KMS-11 (cell line): ENCODE results near the gene OR52M1.

Experiments
- H2AFZ ChIP-seq: fragments of 200-600 bp; sonication (generic); 2 replicates; pipeline ENCODE4 v1.6.1; 2016; ENCODE audit warnings: antibody characterized with exemption, mixed run types, low read depth
- H3K27ac ChIP-seq: fragments of 200-600 bp; sonication (generic); 2 replicates; pipeline ENCODE4 v1.6.1; 2016; ENCODE audit warnings: mild to moderate bottlenecking, mixed run types
- H3K27me3 ChIP-seq: fragments of 200-600 bp; sonication (generic); 2 replicates; pipeline ENCODE4 v1.6.1; 2017; ENCODE audit warnings: mild to moderate bottlenecking, low read depth, mixed run types, moderate library complexity; ENCODE audit not compliant: insufficient read depth
- H3K36me3 ChIP-seq: fragments of 200-600 bp; sonication (generic); 2 replicates; pipeline ENCODE4 v1.6.1; 2017; ENCODE audit warnings: mild to moderate bottlenecking, mixed run types; ENCODE audit not compliant: insufficient read depth
- H3K4me1 ChIP-seq: fragments of 200-600 bp; sonication (generic); 2 replicates; pipeline ENCODE4 v1.6.1; 2016; ENCODE audit warnings: mild to moderate bottlenecking, low read depth, mixed run types; ENCODE audit not compliant: poor library complexity, severe bottlenecking
- H3K4me2 ChIP-seq: fragments of 200-600 bp; sonication (generic); 2 replicates; pipeline ENCODE4 v1.7.0; 2016; ENCODE audit warnings: mild to moderate bottlenecking, mixed run types
- H3K4me3 ChIP-seq: fragments of 200-600 bp; sonication (generic); IDR thresholded peaks from 2 replicates; pipeline ENCODE4 v1.6.1; 2017; ENCODE audit warnings: low read depth, low read length, mixed read lengths; ENCODE audit not compliant: insufficient read depth
- H3K79me2 ChIP-seq: fragments of 200-600 bp; sonication (generic); 2 replicates; pipeline ENCODE4 v1.6.1; 2016; ENCODE audit warnings: low read depth, mixed run types; ENCODE audit not compliant: insufficient read depth
- H3K9ac ChIP-seq: fragments of 200-600 bp; sonication (generic); 2 replicates; pipeline ENCODE4 v1.6.1; 2016; ENCODE audit warnings: mild to moderate bottlenecking, mixed run types
- H4K20me1 ChIP-seq: fragments of 200-600 bp; sonication (generic); 2 replicates; pipeline ENCODE4 v1.6.1; 2016; ENCODE audit warnings: mild to moderate bottlenecking, mixed run types; ENCODE audit not compliant: insufficient read depth
- TF ChIP-seq, protein P1 (sequence below): fragments of 200-600 bp; sonication (generic); conservative IDR thresholded peaks from 2 replicates; pipeline ENCODE4 v1.6.1; 2017; ENCODE audit warnings: low read depth, mild to moderate bottlenecking, antibody characterized with exemption, low read length, moderate library complexity, mixed read lengths

The OR52M1 gene, protein sequence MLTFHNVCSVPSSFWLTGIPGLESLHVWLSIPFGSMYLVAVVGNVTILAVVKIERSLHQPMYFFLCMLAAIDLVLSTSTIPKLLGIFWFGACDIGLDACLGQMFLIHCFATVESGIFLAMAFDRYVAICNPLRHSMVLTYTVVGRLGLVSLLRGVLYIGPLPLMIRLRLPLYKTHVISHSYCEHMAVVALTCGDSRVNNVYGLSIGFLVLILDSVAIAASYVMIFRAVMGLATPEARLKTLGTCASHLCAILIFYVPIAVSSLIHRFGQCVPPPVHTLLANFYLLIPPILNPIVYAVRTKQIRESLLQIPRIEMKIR

GRCh38 chr11:4544891-4545290 lies at the start of gene OR52M1:
OR52M1 (plus strand) TSS chr11:4545191; CDS start chr11:4545191, 0 bp downstream.
- no peaks in the 10 kb centered on the region for H3K79me2 ChIP-seq
- H3K36me3 ChIP-seq = no peaks in the 10 kb centered on the region
- H3K4me2 ChIP-seq = no peak within 1 kb of the TSS
- H3K4me1 ChIP-seq = no peaks in the 10 kb centered on the region
- no peak within 1 kb of the TSS for H3K27ac ChIP-seq
- no peaks in the 10 kb centered on the region for H4K20me1 ChIP-seq
- no peak within 1 kb of the TSS for H3K9ac ChIP-seq
- TF ChIP-seq, protein P1, sequence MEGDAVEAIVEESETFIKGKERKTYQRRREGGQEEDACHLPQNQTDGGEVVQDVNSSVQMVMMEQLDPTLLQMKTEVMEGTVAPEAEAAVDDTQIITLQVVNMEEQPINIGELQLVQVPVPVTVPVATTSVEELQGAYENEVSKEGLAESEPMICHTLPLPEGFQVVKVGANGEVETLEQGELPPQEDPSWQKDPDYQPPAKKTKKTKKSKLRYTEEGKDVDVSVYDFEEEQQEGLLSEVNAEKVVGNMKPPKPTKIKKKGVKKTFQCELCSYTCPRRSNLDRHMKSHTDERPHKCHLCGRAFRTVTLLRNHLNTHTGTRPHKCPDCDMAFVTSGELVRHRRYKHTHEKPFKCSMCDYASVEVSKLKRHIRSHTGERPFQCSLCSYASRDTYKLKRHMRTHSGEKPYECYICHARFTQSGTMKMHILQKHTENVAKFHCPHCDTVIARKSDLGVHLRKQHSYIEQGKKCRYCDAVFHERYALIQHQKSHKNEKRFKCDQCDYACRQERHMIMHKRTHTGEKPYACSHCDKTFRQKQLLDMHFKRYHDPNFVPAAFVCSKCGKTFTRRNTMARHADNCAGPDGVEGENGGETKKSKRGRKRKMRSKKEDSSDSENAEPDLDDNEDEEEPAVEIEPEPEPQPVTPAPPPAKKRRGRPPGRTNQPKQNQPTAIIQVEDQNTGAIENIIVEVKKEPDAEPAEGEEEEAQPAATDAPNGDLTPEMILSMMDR = no peak
- no peak within 1 kb of the TSS for H2AFZ ChIP-seq
- no peaks in the 10 kb centered on the region for H3K27me3 ChIP-seq
- no peak within 1 kb of the TSS for H3K4me3 ChIP-seq

GRCh38 chr11:4495487-4495886 lies 49.5 kb upstream of the OR52M1 start:
- Histone ChIP-seq H3K36me3 (no peaks in the 10 kb centered on the region), H3K4me2 (no peak overlapping the region), H3K79me2 (no peaks in the 10 kb centered on the region), H2AFZ (no peak overlapping the region), H3K27me3 (no peaks in the 10 kb centered on the region), H3K9ac (no peak overlapping the region), H3K4me3 (no peak overlapping the region), H3K4me1 (no peaks in the 10 kb centered on the region), H4K20me1 (no peaks in the 10 kb centered on the region), H3K27ac (no peak overlapping the region)
- TF ChIP-seq, protein P1 = no peak

- no peak overlapping the region for H3K27ac ChIP-seq
- H2AFZ ChIP-seq = no peak overlapping the region
- H3K9ac ChIP-seq = no peak overlapping the region
- H3K4me2 ChIP-seq = no peak overlapping the region
- no peaks in the 10 kb centered on the region for H4K20me1 ChIP-seq
- no peaks in the 10 kb centered on the region for H3K36me3 ChIP-seq
- no peaks in the 10 kb centered on the region for H3K27me3 ChIP-seq
- no peaks in the 10 kb centered on the region for H3K4me1 ChIP-seq
- H3K4me3 ChIP-seq = no peak overlapping the region
- H3K79me2 ChIP-seq = no peaks in the 10 kb centered on the region
- TF ChIP-seq, protein P1 = no peak
Measured at GRCh38 chr11:4495986-4496385, 49.0 kb upstream of the OR52M1 start.

DNA sequence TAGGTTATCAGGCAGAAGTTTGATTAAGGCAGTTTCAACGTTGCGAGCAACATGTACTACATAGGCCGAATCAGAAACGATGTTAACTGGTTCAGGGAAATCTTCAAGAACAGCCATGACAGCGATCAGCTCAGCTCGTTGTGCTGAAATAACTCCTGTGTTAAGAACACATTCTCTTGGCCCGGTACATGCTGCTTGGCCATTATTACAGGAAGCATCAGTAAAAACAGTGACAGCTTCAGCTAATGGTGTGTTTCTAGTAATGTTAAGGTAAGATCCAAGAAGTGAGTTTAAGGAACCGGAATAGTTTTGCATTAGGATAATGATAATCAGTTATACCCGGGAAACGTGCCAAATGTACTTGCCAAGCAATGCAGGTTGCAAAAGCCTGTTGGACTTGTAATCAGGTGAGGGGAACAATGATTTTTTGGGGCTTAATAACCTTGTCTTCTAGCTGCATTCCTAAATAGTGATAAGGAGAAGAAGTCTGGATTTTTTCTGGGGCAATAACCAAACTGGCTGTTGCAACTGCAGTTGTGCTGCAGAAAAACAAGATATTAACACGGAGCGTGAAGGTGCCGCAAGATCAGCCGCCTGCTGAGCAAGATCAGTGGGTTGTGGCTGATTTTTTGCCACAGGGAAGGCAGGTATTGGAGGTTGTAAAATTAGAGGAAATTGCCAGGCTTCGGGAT lies 48.3 kb upstream of the OR52M1 start:
- Histone ChIP-seq H3K9ac (no peak overlapping the region), H3K4me3 (no peak overlapping the region), H3K36me3 (no peaks in the 10 kb centered on the region), H2AFZ (no peak overlapping the region), H3K27me3 (no peaks in the 10 kb centered on the region), H3K4me2 (no peak overlapping the region), H3K27ac (no peak overlapping the region), H4K20me1 (no peaks in the 10 kb centered on the region), H3K79me2 (no peaks in the 10 kb centered on the region), H3K4me1 (no peaks in the 10 kb centered on the region)
- TF ChIP-seq, protein P1 = no peak
